HG02763 (cell line): ENCODE data around the gene RELN.
"Not testable (repeated sequence)": the region's sequence is repeated elsewhere in the genome, so short reads cannot be mapped to it uniquely, and the experiment has no call there.

Experiments
- ATAC-seq: cut with Tn5 transposase; IDR thresholded peaks from one replicate; pipeline ENCODE4 v1.9.1; 2021; ENCODE audit warnings: mild to moderate bottlenecking, moderate library complexity; ENCODE audit not compliant: unreplicated experiment

The RELN gene

DNA sequence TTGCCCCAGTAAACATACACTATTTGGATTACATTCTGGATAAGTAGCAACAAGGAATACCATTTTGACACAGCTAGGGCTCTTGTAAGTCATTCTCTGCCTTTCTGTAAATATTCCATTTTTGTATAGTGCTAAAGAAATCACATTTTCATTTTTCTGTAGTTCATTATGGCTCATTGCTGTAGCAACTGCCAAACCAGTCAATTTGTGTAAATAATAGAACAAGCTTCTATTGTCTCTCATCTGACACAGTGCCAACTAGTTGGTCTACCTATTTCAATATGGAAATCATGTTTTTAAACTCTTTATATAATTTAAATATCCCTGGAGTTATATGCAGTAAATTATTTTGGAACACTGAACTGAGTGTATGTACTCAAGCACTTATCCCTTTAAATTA, 193.7 kb downstream of the RELN start:
- ATAC-seq, result no peak

DNA sequence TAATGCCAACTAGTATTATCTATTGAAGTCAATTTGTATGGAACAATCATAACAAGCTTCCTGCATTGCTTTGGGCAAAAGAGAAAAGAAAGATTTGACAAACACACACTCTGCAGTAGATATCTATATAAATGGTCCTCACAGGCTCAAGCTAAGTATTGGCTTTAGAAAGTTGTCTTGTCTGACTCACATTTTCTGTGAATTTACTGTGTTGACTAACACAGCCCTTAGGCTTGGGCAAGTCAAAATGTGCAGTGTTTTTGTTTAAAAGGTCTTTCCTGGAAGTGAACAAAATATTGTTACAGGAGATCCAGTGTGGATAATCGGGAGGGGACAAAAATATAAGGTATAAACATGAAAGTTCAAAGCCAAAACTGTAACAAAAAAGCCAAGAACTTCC, 194.4 kb downstream of the RELN start:
- ATAC-seq, result no peak

DNA sequence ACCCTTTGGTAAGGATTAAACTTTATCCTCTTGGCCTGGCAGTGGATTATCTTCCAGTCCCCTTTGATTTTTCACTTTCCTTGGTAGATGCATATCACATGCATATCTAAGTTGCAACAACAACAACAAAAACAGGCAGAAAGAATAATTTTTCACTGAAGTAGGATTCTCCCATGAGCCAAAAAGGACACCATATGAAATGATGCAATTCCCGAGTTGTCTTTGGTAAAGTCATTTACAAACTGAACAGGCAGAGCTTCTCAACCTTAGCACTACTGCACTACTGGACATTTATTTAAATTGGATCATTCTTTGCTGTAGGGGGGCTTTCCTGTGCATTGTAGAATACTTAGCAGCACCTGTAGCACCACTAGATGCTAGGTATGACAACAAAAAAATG, 195.0 kb downstream of the RELN start:
- ATAC-seq, result no peak

DNA sequence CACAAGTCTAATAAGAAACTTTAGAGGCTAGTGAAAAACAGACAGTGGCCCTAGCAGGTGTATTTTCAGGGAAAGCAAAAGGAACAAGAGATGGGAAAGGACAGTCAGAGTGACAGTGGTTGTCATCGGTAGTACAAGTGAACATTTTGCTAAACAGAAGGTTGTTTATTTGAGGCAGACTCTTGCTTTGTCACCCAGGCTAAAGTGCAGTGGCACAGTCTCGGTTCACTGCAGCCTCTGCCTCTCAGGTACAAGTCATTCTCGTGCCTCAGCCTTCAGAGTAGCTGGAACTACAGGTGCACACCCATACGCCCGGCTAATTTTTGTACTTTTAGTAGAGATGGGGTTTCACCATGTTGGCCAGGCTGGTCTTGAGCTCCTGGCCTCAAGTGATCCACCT, 195.8 kb downstream of the RELN start:
- ATAC-seq, result no peak

DNA sequence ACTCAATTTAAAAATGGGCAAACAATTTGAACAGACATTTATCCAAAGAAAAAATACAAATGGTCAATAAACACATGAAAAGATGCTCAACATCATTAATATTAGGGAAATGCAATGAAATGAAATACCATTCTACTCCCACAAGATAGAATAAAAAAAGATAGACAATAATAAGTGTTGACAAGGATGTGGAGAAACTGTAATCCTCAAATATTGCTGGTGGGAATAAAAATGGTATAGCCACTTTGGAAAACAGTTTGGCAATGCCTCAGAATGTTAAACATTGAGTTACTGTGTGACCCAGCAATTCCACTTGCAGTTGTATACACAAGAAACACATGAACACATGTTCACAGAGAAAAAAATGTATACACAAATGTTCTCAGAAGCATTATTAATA, 197.6 kb downstream of the RELN start:
- ATAC-seq, result no peak

DNA sequence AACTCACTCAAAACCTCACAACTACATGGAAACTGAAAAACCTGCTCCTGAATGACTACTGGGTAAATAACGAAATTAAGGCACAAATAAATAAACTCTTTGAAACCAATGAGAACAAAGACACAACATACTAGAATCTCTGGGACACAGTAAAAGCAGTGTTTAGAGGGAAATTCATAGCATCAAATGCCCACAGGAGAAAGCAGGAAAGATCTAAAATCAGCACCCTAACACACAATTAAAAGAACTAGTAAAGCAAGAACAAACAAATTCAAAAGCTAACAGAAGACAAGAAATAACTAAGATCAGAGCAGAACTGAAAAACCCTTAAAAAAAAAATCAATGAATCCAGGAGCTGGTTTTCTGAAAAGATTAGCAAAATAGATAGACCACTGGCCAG, 202.4 kb downstream of the RELN start:
- ATAC-seq, result not testable (repeated sequence)

DNA sequence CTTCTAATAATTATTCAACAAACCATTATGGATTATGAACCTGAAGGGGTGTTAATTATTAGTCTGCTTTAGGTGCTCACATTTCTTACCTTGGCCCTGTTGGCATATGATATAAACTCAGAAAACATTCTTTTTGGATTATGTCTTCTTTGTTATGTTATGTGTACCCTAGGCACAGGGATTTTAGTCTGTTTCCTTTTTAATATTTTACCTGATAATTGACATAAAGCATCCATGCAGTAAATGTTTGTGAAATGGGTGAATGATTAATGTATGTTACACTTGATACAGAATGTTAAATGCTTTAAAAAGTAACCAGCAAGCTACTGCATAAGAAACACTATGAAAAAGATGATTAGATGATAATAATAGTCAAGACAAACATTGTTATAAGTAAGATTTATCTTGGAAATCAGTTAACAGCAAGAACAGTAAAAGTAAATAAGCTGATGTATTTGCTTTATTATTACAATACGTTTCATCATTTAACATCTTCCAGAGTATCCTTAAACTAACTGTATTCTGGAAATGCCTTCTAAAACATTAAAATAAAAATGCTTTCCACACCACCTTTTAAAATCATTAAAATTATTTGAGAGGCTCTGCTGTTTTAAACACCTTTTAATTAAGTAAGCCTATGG, 204.7 kb downstream of the RELN start:
- ATAC-seq, result no peak

DNA sequence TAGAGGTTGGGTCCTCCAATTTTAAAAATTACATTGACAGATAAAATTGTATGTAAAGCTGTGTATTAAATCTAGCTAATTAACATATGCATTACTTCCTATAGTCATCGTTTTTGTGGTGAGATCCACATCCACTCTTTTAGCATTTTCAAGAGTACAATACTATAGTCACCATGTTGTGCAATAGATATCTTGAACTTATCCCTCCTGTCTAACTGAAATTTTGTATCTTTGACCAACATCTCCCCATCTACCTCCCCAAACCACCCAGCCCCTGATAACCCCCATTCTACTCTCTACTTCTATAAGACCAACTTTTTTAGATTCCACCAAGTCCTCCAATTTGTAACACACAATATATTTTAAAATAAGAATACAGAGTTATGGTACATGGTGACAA, 208.0 kb downstream of the RELN start:
- no peak for ATAC-seq

DNA sequence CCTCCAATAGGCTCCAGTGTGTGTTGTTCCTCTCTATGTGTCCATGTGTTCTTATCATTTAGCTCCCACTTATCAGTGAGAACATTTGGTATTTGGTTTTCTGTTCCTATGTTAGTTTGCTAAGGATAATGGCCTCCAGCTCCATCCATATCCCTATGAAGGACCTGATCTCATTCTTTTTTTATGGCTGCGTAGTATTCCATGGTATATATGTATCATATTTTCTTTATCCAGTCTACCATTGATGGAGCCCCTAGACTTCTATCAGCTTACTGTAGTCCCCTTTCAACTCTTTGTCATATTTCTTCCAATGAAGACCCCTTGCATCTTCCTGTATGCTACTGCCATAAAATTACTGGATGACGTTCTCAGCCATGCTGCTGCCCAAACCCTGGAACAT, 208.9 kb downstream of the RELN start:
- not testable (repeated sequence) for ATAC-seq

DNA sequence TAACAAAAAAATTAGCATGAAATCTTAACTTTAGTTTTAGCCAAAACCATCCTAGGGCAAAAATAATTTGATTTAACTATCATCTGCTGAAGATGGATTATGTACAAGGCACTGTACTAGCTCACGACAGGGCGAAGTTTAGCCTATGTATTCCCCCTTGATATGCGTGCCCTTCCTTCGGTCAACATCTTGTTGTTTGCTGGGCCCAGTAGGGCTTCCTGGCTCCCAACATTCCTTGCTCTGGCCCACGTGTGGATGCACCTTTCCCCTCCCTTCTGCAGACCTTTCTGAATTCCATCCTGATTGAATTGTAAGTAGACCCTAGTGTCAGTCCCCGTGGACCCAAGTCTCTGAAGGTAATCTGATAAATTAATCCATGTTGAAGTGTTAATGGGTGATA, 212.0 kb downstream of the RELN start:
- no peak for ATAC-seq

DNA sequence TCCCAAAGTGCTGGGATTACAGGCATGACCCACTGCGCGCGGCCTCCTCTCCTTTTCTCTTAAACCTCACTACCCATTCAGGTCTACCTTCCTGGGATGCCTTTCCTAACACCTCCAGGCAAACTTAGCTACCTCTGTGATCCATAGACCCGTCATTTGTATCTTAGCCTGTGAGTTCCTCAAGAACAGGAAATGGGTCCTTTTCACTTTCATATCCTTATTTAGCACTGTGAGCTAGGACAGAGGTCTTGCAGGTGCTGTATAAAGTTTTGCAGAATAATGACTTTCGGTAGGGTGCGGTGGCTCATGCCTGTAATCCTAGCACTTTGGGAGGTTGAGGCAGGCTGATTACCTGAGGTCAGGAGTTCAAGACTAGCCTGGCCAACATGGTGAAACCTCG, 215.7 kb downstream of the RELN start:
- no peak for ATAC-seq

DNA sequence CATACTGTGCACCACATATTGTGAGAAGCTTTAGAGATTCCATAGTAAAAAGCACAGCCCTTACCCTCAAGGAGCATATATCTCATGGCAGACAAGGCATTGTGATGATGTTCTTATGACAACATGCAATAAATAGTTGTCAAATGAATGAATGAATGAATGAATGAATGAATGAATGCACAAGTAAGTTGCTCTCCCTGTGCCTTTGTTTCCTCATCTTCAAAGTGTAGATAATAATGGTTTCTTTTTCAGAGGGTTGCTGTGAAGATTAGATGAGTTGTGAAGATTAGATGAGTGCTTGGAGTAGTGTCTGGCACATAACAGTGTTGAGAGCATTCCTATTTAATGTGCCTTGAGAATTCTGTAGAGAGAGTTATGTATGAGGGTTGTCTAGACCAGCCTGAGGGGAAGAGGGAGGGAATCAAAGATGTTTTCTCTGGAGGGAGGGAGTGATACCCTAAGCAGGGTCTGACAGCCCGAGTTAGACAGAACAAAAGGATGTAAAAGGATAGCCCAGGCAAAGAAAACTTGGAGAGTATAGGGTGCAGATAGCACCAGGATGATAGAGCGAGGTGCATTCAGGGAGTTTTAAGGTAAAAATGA, 217.2 kb downstream of the RELN start:
- no peak for ATAC-seq

DNA sequence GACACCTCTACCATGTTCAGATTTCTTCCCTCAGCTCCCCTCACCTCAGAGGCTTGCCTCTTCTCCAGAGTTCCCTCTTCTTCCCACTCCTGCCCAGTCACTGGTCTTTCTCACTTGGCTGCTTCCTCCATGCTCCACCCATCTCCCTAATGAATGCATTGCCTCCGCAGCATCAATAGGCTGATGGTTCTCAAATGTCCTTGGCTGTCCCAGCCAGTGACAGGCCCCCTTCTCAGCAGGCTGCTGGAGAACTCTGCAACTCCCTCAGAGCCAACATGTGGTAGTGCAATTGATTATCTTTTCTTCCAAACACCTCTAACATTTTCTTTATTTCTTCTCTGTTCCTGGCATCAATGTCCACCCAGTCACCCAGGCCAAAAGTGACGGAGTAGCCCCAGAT, 218.2 kb downstream of the RELN start:
- no peak for ATAC-seq

DNA sequence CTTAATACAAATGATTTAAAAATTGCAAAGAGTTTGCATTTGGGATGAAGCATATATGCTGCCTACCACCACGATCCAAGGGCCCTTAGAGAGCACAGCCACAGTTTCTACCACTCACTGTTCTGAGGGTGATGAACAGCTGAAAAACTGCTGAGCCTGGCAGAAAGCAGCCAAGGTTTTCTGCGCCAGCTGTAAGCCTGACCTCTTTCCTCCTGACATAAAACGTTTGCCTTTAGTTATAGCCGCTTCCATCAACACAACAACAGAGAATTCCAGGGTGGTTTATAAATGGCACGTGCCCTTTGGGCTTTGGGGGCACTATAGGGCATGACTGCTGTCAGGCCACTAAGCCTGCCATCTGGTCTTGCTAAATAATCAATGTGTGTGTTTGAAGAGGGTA, 222.8 kb downstream of the RELN start:
- ATAC-seq, result no peak

DNA sequence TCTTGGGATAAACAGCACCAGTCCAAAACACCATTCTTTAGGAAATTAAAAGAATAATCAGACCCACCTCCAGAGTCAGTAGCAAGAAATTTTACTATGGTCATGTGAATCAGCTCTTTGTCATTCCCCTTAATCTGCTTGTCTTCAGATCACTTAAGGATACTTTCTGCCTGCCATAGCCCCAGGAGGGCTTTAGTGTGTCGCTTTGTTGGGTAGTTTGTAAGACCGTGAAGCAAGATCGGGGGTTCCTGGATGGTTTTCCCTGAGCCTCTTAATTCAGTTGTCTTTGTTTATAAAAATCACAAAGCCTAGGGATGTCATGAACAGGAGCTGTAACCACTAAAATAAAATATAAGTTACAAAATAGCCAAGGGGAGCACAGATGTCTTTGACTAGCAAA, 223.6 kb downstream of the RELN start:
- no peak for ATAC-seq

DNA sequence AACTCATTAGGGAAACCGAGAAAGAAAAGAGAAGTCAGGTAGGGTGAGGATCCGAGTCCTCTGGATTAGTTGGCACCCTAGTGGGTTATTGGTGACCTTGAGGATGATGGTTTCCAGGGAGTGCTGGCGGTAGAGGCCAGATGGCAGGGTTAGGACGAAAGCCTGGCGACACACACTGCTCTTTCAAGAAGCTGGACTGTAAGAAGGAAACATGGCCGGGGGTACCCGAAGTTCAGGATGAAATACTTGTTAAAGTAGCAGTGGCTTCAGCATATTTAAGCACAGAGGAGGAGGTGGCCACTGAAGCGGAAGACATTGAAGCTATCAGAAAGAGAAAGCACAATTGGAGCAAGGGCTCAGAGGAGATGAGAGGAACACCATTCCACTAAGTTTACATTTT, 224.6 kb downstream of the RELN start:
- no peak for ATAC-seq

DNA sequence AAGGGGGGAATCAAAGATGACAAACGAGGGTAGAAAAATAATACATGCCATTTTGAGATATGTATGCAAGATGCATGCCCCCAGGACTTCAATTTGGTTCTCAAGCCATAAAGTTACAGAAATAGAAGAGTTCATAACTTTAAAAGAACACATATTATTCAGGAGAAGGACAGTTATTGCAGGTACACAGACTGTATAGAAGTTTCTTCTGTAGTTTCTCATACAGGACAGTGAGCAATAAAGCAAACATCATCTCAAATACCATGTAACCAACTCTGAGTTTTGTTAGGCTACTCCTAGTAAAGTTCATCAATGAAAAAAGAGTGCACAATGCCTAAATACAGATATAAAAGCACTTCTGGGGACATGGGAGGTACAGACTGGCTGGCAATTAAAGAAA, 226.6 kb downstream of the RELN start:
- ATAC-seq, result no peak

DNA sequence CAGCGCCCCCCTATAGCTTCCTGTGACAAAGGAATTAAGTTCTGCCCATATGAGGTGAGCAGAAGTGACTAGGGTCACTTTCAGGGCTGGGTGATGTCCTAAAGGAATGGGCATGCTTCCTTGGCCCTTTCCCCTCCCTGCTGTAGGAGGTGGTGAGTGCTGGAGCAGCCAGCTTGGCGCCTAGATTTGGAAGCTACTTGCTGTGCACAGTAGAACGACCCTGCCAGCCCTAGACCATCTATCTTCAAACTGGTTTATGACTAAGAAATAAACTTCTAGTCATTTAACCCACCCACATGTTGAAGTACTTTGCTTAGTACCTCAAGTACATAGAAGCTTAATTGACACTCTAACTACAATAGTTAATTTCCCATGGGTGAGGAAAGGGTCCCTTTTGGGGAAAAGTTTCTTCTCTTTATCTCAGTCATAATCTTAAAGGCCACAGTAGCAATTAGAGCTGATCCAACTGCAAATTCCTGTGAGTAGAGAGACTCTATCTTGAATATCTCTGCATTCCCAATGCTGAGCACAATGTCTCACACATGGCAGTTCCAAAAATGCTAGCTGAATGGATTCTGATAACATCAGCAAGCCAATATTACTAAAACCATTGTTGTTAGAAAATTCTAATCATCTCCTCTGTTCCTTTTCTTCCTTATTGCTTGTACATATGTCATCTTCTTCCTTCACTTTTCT, 227.2 kb downstream of the RELN start:
- ATAC-seq, result no peak

DNA sequence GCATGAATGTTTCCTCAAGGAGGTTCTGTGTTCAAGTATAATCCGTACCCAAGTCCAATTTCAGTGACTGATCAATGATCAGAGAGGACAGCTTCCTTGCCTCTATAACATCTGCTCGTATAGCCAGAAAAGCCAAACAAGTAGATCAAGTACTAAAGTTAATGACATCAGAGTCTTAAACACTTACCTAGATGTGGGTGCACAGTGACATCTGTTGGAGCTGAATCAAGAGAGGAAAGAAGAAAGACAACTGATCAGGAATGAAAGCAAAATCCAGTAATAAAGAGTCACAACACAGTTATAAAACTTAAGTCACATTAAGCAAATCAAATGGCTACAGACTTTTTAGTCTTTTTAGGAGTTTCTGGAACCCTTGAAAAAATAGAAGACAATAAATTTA, 236.5 kb downstream of the RELN start:
- no peak for ATAC-seq

DNA sequence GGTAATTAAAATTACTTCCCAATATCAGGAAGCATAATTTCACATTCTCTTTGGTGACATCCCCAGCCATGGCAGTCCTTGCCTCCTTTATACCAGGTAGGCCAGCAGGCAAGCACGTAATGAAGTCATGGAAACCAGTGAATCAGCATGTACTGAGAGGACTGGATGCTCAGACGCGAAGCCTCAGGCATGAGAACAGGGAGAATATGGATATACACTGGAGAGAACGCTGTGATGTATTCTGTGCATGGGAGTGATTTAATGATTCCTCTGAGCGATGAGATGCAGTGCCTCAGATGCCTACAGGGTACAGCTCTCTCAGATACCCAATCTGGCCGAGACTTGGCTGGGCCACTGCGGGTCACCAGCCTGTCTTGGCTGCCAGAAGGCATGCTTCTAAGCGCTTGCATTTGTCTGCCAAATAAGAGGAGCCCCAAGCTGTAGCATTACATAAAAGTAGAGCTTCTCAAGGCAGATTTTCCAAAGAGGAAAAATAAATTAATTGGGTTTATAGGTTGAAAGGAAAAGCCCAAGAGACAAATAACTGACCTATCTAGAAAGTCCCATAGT, 238.1 kb downstream of the RELN start:
- ATAC-seq, result no peak

DNA sequence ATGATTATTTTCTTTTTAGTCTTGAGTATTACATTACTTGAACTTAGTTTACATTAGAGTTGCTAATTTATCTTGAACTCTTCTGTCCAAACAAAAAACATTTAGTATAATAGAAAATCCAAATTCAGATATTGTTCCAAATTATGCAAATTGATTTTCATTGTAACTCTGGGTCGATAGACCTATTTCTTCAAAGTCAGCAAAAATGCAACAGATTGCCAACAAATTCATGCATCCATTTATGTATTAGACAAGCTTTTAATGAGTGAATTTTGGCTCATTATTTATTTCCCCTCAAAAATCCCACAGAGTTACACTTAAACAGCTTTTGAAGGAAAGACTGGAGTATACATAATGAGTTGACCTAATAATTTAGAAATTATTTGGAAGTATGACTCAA, 240.8 kb downstream of the RELN start:
- no peak for ATAC-seq

DNA sequence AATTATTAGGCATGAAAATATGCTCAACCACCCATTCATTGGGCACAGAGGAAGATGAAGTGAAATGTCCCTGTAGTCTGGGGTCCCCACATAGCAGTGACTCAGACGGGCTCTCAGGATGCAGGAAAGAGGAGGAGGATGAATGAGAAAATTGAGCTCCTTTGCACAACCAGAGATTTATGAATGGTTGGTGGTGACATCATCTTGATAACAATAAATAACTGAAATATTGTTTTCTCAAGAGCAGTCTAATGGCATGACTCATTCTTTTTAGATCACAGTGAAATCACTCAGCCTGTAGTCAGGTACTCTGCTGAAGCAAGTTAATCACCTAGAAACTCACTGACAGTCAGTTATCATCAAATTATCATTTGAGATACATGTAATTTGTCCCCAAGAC, 254.1 kb downstream of the RELN start:
- no peak for ATAC-seq
